Endothelial cell of umbilical vein (primary cell): ENCODE results near the gene NLRC3.

Source experiments
- CTCF ChIP-seq, 2 donors: IDR thresholded peaks; 1 replicate in 1 of 2; 2 replicates in 1 of 2; pipeline ENCODE4 v1.5.1; 2011; ENCODE audit warnings: low read length in 2 of 2, mild to moderate bottlenecking in 2 of 2, moderate library complexity in 2 of 2, control low read depth in 1 of 2, inconsistent platforms in 1 of 2, low read depth in 1 of 2; ENCODE audit not compliant: insufficient read depth in 1 of 2; ENCODE audit errors: extremely low read depth in 1 of 2
- EZH2 ChIP-seq: IDR thresholded peaks from 2 replicates; pipeline ENCODE4 v1.6.1; 2012; ENCODE audit warnings: borderline replicate concordance, low read depth, mild to moderate bottlenecking, moderate library complexity, low read length, inconsistent platforms; ENCODE audit not compliant: severe bottlenecking
- FOS ChIP-seq: IDR thresholded peaks from 2 replicates; pipeline ENCODE4 v1.6.1; 2011; ENCODE audit warnings: mild to moderate bottlenecking, low read length, moderate library complexity, borderline replicate concordance; ENCODE audit not compliant: insufficient read depth
- JUN ChIP-seq: IDR thresholded peaks from 2 replicates; pipeline ENCODE4 v1.6.1; 2011; ENCODE audit warnings: borderline replicate concordance, low read depth; ENCODE audit not compliant: insufficient read length, insufficient read depth
- POLR2A ChIP-seq: IDR thresholded peaks from 2 replicates; pipeline ENCODE4 v1.6.1; 2012; ENCODE audit warnings: low read depth, mild to moderate bottlenecking, control low read depth, low read length
- POLR2AphosphoS5 ChIP-seq: IDR thresholded peaks from 2 replicates; pipeline ENCODE4 v1.6.1; 2012; ENCODE audit warnings: low read depth, mild to moderate bottlenecking, control low read depth, low read length, moderate library complexity; ENCODE audit not compliant: insufficient read depth

GRCh38 chr16:3596101-3596861 lies 19.1 kb upstream of the NLRC3 start:
- TF ChIP-seq CTCF (IDR thresholded peaks at IDR 0.05; ENCODE audit: extremely low read depth in 1 of 2, insufficient read depth in 1 of 2, low read depth in 1 of 2, low read length in 2 of 2), result no peak
- no peak for TF ChIP-seq POLR2AphosphoS5
- TF ChIP-seq JUN, result no peak
- no peak for TF ChIP-seq EZH2
- no peak for TF ChIP-seq FOS
- TF ChIP-seq POLR2A, result no peak
